ENCODE data around the gene SPATA12. TPM values are rescaled to one million over a fixed set of nuclear protein-coding genes. Genes with fewer than 3 reads are reported as not detected.

SPATA12 gene
- total and polyA plus RNA-seq, 7 donors: 0.26 TPM; not detected in 6

DNA sequence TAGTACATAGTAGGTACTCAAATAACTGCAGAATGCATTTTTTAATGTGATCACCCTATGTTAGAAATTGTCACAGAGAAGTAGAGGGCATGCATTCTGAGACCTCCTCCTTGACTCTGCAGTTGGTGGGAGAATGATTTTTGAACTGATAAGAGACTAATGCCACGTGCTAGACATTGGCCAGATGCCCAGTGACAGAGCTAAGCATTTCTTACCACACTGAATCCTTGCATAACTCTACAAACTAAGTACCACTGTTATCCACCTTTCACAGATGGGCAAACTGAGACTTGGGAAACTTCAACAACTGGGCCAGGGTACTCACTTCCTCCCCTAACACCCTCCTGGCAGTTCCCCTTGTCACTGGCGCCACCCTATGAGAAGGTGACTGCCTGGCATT is 33.5 kb upstream of the SPATA12 start:
- no peak for TF ChIP-seq POLR2AphosphoS5 (IDR thresholded peaks at IDR 0.05)
- no peak for TF ChIP-seq EP300 (IDR thresholded peaks at IDR 0.05)
- TF ChIP-seq, protein P1, sequence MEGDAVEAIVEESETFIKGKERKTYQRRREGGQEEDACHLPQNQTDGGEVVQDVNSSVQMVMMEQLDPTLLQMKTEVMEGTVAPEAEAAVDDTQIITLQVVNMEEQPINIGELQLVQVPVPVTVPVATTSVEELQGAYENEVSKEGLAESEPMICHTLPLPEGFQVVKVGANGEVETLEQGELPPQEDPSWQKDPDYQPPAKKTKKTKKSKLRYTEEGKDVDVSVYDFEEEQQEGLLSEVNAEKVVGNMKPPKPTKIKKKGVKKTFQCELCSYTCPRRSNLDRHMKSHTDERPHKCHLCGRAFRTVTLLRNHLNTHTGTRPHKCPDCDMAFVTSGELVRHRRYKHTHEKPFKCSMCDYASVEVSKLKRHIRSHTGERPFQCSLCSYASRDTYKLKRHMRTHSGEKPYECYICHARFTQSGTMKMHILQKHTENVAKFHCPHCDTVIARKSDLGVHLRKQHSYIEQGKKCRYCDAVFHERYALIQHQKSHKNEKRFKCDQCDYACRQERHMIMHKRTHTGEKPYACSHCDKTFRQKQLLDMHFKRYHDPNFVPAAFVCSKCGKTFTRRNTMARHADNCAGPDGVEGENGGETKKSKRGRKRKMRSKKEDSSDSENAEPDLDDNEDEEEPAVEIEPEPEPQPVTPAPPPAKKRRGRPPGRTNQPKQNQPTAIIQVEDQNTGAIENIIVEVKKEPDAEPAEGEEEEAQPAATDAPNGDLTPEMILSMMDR (IDR thresholded peaks at IDR 0.05): no peak
- TF ChIP-seq POLR2A (IDR thresholded peaks at IDR 0.05): no peak
- WGBS, 2 donors: 50 to 51% methylated on average over 2 of the region's 2 CpGs

DNA sequence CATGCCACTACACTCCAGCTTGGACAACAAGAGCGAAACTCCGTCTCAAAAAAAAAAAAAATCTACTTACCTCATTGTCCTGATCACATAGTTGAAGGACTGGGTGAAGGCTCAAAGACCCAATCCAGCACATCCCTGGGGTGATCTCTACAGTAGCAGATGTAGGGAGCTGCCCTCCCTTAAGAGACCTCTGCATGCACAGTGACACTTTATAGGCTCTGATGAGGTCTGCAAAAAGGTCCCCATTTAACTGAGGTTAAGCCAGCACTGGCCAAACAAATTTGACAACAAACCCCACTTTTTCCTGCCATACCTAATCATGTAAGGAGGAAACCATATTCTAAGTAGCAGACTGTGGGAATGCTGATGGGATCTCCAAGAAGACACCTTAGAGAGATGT is 31.1 kb upstream of the SPATA12 start:
- intact Hi-C loops (cut with DNase I): no loop called here

More for the DNA sequence above, 33.5 kb upstream of the SPATA12 start:
- H3K4me1 ChIP-seq: peaks cover 0 to 18% (median 0%) of the 10 kb centered on the region in 4 donors
- intact Hi-C loops (cut with DNase I): no loop called here
- H3K27me3 ChIP-seq: no peaks in the 10 kb centered on the region
- no peak for DNase-seq
- H3K36me3 ChIP-seq: no peaks in the 10 kb centered on the region
- H3K9me3 ChIP-seq: no peaks in the 10 kb centered on the region
- H3K27ac ChIP-seq: no peak overlapping the region
- H3K4me3 ChIP-seq: no peak overlapping the region

DNA sequence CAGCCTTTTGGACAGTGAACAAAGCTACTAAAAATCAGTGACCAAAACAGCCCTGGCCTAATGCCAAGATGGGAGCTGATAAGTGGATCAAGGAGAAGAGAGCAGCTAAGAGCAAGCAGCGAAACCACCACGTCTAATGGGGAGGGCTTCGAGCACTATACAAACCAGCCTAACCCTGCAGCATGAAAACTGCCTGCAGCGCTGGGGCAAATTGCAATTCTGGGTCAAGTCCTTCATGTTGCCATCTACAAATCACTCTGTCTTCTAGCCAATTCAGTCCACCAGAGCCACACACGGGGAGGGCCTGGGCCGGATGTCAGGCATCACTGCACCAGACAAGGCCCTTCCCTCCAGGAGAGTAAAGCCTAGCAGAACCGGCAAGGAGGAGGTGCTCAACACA is 30.5 kb upstream of the SPATA12 start:
- Histone ChIP-seq H3K27me3 (no peaks in the 10 kb centered on the region), H3K27ac (no peak overlapping the region), H3K4me3 (no peak overlapping the region), H3K4me1 (peaks cover 0 to 23% (median 0%) of the 10 kb centered on the region in 4 donors), H3K36me3 (peaks cover 0 to 6% (median 0%) of the 10 kb centered on the region in 4 donors), H3K9me3 (no peaks in the 10 kb centered on the region)
- TF ChIP-seq, protein P1 (IDR thresholded peaks at IDR 0.05): no peak
- no peak for TF ChIP-seq POLR2AphosphoS5 (IDR thresholded peaks at IDR 0.05)
- TF ChIP-seq POLR2A (IDR thresholded peaks at IDR 0.05): no peak
- TF ChIP-seq EP300 (IDR thresholded peaks at IDR 0.05): no peak
- no peak for DNase-seq
- WGBS, 2 donors: 42 to 75% methylated on average over 7 of the region's 7 CpGs
- intact Hi-C loops (cut with DNase I): no loop called here

More for the DNA sequence above, 31.1 kb upstream of the SPATA12 start:
- H3K27ac ChIP-seq: no peak overlapping the region
- TF ChIP-seq POLR2A (IDR thresholded peaks at IDR 0.05) (no peak), POLR2AphosphoS5 (IDR thresholded peaks at IDR 0.05) (no peak), EP300 (IDR thresholded peaks at IDR 0.05) (no peak)
- TF ChIP-seq, protein P1 (IDR thresholded peaks at IDR 0.05): no peak
- no peaks in the 10 kb centered on the region for H3K9me3 ChIP-seq
- no peaks in the 10 kb centered on the region for H3K27me3 ChIP-seq
- no peak for DNase-seq
- H3K36me3 ChIP-seq: peaks cover 0 to 6% (median 0%) of the 10 kb centered on the region in 4 donors
- peaks cover 0 to 23% (median 0%) of the 10 kb centered on the region in 4 donors for H3K4me1 ChIP-seq
- 96 to 98% methylated on average over 2 of the region's 2 CpGs for WGBS, 2 donors
- H3K4me3 ChIP-seq: no peak overlapping the region

DNA sequence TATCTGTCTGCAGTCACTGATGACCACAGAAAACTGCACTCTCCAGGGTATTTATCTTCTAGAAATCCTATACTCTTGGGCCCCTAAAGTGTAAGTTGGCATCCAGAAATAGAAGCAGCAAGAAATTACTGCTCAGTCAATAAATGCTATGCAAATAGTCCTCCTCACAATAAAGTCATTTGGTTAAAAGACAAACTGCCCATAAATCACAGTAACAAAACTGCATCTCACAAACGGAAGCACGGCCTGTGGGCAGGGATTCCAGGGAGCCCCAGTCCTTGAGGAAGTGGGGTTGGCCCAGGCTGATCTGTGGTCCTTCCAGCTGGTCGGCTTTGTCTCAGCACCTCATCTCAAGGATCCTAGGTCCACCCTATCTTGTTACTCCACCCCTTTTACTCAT is 29.7 kb upstream of the SPATA12 start:
- H3K9me3 ChIP-seq: no peaks in the 10 kb centered on the region
- DNase-seq: no peak
- peaks cover 0 to 6% (median 0%) of the 10 kb centered on the region in 4 donors for H3K36me3 ChIP-seq
- no peak overlapping the region for H3K27ac ChIP-seq
- H3K4me3 ChIP-seq: no peak overlapping the region
- 11 to 38% methylated on average over 3 of the region's 3 CpGs for WGBS, 2 donors
- intact Hi-C loops (cut with DNase I): no loop called here
- H3K27me3 ChIP-seq: no peaks in the 10 kb centered on the region
- TF ChIP-seq POLR2AphosphoS5 (IDR thresholded peaks at IDR 0.05) (no peak), EP300 (IDR thresholded peaks at IDR 0.05) (no peak), POLR2A (IDR thresholded peaks at IDR 0.05) (no peak)
- TF ChIP-seq, protein P1 (IDR thresholded peaks at IDR 0.05): no peak
- H3K4me1 ChIP-seq: peaks cover 0 to 26% (median 0%) of the 10 kb centered on the region in 4 donors

Data from sigmoid colon (tissue), 7 donors.